DMS153 (cell line): ENCODE data around the gene TMCO6.

Experiments
- DNase-seq: peaks from one replicate; lab custom pipeline; 2025; lab: John Stamatoyannopoulos, UW

TMCO6 gene

DNA sequence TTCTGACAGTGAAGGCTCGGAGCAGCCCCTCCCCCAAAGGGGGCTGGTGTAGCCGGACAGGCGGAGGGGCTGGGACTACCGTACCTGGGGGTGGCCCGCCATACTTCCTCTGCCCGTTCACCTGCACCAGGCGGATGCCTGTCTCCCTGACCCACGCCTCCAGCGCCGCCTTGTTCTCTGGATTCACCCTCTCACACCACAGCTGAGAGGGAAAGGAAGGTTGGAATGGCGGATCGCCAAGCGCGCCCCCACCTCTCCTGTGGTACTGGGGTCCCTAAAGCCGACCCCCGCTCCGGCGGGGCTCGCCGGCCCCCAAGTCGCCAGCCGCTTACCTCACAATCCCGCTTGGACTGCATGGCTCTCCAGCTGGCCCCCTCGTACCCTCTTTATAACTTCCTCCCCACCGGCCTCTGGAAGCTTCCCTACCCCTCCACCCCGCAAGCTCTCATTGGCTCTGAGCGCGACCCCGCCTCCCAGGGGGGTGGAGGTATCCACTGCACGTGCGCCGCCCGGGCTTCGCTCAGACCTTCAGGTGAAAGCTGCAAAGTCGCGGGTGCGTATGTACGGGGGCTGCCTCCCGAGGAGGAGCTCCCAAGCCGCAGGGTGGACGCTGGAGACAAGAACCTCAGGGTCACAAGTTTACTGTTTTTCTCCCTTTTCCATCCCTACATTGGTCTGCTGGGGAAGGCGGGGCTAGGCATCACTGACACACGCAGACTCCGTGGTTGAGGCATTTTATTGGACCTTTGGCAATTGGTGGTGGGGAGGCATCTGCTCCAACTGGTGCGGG, 34.1 kb downstream of the TMCO6 start, which contains the start of gene DND1:
DND1 (minus strand) TSS at position 390 of the 790 bp plus-strand sequence; CDS start at position 356, 34 bp downstream.
- no peak for DNase-seq

DNA sequence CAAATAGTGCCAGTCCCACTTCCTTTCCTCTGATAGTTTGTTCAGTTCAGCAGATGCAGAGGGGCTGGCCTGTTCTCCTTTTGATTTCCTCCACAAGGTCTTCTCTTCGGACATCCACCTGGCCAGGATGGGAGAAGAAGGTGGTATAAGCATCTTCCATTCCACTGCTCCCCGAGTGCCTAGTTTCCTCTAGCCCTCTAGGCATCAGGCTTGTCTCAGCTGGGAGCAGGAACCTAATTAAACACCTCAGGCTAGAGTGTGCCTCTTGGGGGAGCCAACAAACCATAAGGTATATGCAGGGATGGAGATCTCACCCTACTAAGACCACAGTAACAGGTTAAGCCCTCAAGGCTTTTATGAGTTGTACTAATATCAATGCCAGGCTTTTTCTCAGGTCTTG, 35.0 kb downstream of the TMCO6 start:
- DNase-seq = no peak

DNA sequence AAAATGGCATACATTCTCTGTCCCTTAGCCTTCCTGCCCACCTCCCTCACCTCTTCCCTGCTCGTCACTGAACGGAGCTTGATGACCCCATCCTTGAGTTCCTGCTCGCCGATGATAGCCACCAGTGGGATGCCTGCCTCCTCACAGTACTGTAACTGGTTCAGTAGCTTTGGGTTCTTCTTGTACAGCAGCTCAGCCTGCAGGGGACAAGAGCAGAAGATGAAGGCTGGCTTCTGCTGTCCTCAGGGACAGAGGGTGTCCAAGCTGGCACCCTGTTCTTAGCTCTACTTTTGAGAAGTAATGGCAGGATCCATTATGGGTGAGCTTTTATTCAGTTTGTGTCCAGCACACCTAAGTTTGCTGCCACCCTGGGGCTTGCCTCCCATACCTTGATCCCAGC, 35.4 kb downstream of the TMCO6 start:
- no peak for DNase-seq

DNA sequence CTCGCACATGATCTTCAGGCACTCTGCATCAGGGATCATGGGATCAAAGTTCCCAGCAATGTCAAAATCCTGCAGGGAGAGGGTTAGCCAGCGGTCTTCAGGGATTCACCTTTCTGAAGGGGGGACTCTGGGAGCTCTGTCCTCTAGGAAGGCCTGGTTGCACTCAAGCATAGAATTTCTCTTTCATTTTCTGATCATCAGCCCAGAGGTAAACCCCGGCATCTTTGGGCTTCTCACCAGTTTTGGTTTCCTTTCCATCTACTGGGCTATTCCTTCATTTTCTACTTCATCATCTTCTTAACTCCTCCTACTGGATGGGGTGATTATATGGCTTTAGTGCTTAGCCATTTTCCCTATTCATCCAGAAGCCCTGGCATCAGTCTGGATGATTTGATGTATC, 38.7 kb downstream of the TMCO6 start:
- DNase-seq = no peak

DNA sequence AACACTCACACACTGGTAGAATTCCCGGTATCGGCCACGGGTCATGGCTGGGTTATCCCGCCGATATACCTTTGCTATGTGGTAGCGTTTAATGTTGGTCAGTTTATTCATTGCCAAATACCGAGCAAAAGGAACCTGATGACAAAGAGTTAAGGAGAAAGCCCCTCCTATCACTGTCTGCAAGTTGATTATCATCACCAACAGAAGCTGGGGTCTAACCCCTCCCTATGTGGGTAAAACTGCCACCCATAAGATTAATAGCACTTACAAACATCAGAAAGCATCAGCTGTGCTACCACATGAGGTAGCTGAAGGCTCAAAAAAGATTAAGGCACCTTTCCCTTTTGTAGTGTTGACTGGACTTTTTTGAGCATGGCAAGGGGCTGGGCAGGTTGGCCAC, 39.7 kb downstream of the TMCO6 start:
- DNase-seq = no peak

DNA sequence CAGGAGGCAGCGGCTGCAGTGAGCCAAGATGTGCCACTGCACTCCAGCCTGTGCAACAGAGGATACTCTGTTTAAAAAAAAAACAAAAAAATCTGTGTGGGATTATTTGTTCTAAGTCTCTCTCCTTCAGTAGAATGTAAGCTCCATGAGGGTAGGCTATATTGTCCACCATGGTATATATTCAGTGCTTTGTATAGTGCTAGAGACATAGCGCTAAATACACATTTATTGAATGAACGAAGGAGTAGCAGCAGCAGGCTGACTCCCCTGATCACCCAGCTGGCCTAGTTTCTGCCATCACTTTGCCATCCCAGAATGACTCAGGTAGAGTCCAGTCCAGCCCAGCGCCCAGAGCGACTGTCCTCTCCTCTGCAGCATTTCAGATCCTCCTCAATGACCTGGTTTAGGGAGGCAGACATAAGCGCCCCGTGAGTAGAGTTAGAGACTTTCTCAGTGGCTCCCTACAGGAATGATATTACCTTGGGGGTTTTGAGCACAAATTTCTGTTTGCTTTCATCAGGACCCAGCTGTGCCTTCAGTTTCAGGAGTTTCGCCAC, 51.2 kb downstream of the TMCO6 start:
- no peak for DNase-seq

DNA sequence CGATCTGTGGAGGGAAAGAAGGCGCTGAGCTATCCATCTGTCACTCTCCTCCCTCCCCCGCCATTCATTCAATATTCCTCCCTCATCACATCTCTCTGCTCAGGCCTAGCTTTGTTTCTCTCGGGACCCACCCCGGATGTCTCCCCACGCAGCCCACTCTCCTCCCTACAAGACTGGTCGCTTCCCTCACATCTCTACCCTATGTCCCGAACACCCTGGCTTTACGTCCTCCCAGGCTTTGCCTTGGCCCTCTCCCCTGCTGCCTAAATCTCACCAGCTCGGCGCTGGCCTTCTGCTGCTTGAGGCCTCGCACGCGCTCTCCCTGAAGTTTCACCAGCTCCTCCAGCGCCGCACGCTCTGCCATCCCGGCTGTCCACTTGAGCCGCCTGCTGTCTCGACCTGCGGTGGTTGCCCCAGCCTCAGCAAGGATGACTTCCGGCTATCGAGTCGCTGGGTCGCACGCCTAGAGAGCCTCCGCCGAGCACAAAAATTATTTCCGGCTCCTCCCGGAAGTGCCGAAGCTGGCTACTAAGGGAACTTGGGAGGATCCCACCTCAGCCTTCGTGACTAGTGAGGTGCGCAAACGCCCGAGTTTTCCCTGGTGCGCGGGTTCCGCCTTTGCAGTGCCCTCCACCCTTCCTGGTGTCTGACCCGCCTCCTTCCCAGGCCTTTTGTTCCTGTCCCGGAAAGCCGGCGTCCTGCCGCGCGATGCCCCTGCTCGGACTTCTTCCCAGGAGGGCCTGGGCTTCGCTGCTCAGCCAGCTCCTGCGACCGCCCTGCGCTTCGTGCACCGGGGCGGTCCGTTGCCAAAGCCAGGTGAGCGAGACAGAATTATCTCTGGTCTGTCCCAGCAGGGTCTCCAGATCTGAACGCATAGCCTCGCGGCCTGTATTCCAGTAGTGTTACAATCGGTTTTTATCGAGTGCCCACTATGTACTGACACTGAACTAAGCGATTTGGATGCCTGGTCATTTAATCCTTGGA, 52.0 kb downstream of the TMCO6 start, which contains the start of the genes HARS1 and HARS2:
HARS1 (minus strand) TSS at position 430 of the 984 bp plus-strand sequence; CDS start at position 364, 66 bp downstream.
HARS2 (plus strand) TSS at position 515 of the 984 bp plus-strand sequence; CDS start at position 709, 194 bp downstream.
- DNase-seq = peak; percentile 65

DNA sequence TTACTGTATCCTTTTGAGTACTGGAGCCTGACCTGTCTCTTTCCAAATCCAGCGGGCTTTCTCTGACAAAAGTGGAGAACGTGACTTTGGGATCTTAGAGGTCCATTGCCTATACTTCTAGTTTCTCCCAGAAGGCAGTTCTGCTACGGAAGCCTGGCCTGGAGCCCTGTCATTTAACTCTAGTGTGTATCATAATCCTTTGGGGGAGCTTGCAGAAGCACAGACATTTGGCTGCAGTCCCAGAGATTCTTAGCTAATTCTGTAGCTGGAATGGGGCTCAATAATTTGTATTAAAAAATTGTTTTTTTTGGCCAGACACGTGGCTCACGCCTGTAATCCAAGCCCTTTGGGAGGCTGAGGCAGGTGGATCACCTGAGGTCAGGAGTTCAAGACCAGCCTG, 55.0 kb downstream of the TMCO6 start:
- no peak for DNase-seq
